Measurements from ENCODE around the gene PHETA2. TPM values are rescaled to one million over a fixed set of nuclear protein-coding genes. Genes with fewer than 3 reads are reported as not detected.
"Not testable (repeated sequence)": the region's sequence is repeated elsewhere in the genome, so short reads cannot be mapped to it uniquely, and the experiment has no call there.

Gene PHETA2
- total RNA-seq, 1 donor from 2014 or later, result 14.8 TPM

- peak; percentile 94 for DNase-seq
These were observed 3.3 kb upstream of the PHETA2 start, which contains the start of gene NAGA for GRCh38 chr22:42070517-42071422. NAGA (minus strand) TSS chr22:42070812; CDS start chr22:42070297, 515 bp downstream.

- not testable (repeated sequence) for DNase-seq
These were observed 2.5 kb upstream of the PHETA2 start for GRCh38 chr22:42071508-42071907.

DNA sequence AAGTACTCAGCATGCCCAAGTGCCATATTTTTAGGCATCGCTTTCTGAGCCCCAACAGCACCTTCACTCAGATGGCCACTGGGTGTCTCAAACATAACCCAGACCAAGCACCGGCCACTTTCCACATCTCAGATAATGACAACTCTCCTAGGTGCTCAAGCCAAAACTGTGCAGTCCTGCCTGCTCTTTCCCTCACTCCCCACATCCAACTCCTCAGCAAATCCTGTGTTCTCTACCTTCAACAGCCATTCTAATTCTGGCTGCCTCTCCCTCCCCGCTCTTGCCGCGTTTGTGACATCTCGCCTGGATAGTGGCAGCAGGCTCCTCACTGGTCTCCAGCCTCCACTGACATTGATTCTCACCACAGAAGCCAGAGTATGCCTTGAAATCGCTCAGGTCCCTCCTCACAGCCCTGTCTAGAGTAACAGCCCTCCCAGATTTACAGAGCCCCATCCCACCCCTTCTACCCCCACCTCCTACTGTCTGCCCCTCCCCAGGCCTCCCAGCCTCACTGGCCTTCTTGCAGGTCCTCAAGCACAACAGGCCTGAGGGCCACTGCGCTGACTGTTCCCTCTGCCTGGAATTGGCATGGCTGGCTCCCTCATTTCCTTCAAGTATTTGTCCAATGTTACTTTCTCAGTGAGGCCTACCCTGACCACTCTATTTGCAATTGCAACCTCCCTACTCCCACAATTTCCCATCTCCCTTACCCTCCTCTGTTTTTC, 1.3 kb upstream of the PHETA2 start:
- no peak for DNase-seq

GRCh38 chr22:42073621-42074041, 417 bp upstream of the PHETA2 start:
- DNase-seq, result no peak

GRCh38 chr22:42074846-42075676, 1.0 kb downstream of the PHETA2 start:
- no peak for DNase-seq

- DNase-seq, result no peak
These were observed 2.9 kb downstream of the PHETA2 start for GRCh38 chr22:42076764-42077485.

DNA sequence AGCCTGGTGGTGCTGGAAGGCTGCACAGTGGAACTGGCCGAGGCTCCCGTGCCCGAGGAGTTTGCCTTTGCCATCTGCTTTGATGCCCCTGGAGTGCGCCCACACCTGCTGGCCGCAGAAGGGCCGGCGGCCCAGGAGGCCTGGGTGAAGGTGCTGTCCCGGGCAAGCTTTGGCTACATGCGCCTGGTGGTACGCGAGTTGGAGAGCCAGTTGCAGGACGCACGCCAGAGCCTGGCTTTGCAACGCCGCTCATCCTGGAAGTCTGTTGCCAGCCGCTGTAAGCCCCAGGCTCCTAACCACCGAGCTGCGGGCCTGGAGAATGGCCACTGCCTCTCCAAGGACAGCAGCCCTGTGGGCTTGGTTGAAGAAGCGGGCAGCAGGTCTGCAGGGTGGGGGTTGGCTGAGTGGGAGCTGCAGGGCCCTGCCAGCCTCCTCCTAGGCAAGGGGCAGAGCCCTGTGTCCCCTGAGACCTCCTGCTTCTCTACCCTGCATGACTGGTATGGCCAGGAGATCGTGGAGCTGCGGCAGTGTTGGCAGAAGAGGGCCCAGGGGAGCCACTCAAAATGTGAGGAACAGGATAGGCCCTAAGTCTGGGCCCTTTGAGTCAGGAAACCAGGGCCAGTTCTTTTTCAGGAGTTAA, 3.6 kb downstream of the PHETA2 start:
- DNase-seq, result no peak

DNA sequence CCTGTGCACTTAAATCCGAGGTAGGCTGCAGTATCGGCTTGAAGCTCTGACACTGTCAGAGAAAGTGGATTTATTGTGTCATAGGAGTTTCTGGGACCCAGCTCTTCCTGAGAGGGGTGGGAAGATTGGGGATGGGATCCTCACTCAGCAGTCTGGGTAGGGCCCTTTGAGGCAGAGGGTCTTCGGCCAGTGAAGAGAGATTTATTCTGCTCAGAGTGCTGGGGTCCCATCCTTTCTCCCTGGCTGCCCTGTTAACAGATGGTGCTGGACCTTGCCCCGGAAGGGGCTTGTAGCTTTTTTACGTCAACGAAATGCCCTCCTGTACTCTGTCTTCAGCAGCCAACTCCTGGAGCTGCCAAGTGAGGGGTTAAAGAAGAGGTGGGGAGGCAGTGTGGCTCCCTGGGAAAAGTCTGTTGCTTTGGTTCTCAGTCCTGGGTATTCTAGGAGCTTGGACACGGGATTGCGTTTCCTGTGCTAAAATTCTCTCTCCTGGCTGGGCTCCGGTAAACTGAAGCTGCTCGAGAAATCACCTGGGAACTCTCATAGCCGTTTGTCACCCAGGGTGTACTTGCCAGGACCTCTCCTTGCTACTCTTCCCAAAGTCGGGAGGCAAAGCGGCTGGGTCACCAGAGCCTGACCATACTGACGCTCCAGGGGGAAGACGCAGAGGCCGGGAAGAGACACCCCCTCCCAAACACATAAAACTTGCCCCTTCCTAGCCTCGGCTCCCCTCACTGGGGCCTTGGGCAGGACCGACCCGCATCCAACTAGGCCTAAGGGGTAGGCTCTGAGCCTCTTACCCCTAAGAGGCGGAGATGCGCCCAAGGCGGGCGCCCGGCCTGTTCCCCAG, 4.6 kb downstream of the PHETA2 start:
- peak; percentile 57 for DNase-seq

GRCh38 chr22:42079319-42080251, 5.5 kb downstream of the PHETA2 start, which contains the start of gene SMDT1:
SMDT1 (plus strand) TSS chr22:42079700; CDS start chr22:42079769, 69 bp downstream.
- peak; percentile 97 for DNase-seq

DNA sequence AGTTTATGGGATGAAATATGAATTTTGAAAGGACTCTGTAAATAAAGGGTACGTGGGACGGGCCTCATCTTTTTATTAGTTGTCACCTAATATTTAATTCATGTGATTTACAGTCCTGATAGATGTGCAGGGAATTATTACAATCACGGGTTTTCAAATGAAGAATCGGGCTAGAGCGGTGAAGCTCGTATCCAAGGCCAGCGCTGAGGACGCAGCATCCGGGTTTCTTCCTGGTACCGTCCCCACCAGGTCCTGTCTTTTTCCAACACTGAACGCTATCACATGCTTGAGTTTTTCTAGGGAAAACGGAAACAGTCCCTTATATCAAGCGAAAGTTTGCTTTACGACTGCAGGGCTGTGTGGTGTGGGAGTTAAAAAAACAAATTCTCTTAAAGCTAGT, 6.2 kb downstream of the PHETA2 start:
- peak; percentile 38 for DNase-seq

GRCh38 chr22:42083119-42083518, 9.1 kb downstream of the PHETA2 start:
- no peak for DNase-seq

DNA sequence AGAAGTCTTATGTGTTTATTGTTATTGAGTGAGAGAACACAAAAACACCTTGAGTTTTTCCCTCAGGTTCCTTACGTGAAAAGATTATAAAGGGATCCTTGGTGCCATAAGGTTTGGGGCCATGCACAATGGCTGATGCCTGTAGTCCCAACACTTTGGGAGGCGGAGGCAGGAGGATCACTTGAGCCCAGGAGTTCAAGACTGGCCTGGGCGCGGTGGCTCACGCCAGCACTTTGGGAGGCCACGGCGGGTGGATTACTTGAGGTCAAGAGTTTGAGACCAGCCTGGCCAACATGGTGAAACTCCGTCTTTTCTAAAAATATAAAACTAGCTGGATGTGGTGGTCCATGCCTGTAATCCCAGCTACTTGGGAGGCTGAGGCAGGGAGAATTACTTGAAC, 10.8 kb downstream of the PHETA2 start:
- no peak for DNase-seq

DNA sequence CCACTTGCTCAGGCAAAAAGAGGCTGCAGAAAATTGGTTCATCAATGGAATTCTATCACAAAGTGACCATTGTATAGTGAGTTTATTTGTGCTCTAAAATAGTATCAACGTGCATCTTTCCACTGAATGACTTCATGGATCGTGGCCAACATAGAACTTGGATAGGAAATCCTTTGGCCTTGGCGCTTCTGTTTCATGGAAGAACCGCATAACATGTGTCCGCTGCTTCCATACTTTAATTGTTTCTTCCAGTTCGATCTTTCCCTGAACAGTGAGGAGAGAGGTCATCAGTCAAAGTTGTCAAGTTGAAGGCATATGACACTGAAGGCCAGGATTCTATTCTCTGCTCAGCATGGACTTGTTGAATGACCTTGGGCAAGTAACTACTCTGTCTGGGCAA, 12.0 kb downstream of the PHETA2 start:
- DNase-seq, result no peak

GRCh38 chr22:42090596-42091454, 16.8 kb downstream of the PHETA2 start, which contains the start of gene NDUFA6:
NDUFA6 (minus strand) TSS chr22:42090772; CDS start chr22:42090744, 28 bp downstream.
- peak; percentile 100 for DNase-seq

GRCh38 chr22:42091455-42091782, 17.4 kb downstream of the PHETA2 start:
- no peak for DNase-seq

- no peak for DNase-seq
These were observed 27.2 kb downstream of the PHETA2 start for GRCh38 chr22:42101199-42101598.

- DNase-seq, result not testable (repeated sequence)
These were observed 30.3 kb downstream of the PHETA2 start for GRCh38 chr22:42104332-42104860.

DNA sequence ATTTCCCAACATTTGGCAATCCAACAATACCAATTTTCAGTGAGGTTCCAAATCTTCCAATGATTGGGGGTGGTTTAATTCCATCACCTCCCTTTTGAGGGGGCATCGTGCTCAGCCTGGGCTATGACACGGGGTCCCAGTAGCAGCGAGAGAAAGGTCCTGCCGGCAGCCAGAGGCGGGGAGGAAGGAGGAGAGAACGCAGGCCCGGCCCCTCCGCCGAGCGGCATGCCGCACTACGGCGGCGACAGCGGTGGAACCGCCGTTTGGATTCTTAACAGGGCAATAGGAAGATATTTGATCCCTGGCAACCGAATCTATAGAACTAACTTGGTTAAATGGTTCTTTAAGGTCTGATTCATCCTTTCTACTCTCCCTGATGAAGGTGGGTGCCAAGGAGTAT, 34.8 kb downstream of the PHETA2 start:
- DNase-seq, result no peak

All from skin of body (tissue), 2 donors.